HG03442 (cell line): Measurements from ENCODE around the gene CTBP2.
"Not testable (repeated sequence)": the region's sequence is repeated elsewhere in the genome, so short reads cannot be mapped to it uniquely, and the experiment has no call there.

Experiments used
- ATAC-seq: cut with Tn5 transposase; IDR thresholded peaks from one replicate; pipeline ENCODE4 v1.9.1; 2021; ENCODE audit warnings: mild to moderate bottlenecking, moderate library complexity; ENCODE audit not compliant: unreplicated experiment

The CTBP2 gene

GRCh38 chr10:125089469-125089868 is 70.9 kb downstream of the CTBP2 start:
- ATAC-seq = no peak

- no peak for ATAC-seq
Measured at GRCh38 chr10:125087897-125088215, 72.5 kb downstream of the CTBP2 start.

GRCh38 chr10:125087191-125087896 is 73.0 kb downstream of the CTBP2 start:
- no peak for ATAC-seq

GRCh38 chr10:125086691-125087090 is 73.7 kb downstream of the CTBP2 start:
- ATAC-seq = no peak

- no peak for ATAC-seq
Measured at GRCh38 chr10:125085258-125086054, 74.9 kb downstream of the CTBP2 start.

GRCh38 chr10:125084614-125085257 is 75.6 kb downstream of the CTBP2 start:
- ATAC-seq = no peak

- no peak for ATAC-seq
Measured at GRCh38 chr10:125084191-125084613, 76.2 kb downstream of the CTBP2 start.

DNA sequence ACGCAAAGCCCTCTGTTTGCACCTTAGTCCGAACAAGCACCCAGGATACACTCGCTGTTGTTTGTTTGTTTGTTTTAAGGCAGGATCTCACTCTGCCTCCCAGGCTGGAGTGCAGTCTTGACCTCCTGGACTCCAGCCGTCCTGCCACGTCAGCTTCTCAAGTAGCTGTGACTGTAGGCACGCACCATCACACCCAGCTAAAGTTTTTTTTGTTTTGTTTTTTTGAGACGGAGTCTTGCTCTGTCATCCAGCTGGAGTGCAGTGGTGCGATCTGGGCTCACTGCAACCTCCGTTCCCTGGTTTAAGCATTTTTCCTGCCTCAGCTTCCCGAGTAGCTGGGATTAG is 76.8 kb downstream of the CTBP2 start:
- ATAC-seq = no peak

GRCh38 chr10:125082881-125083575 is 77.3 kb downstream of the CTBP2 start:
- no peak for ATAC-seq

DNA sequence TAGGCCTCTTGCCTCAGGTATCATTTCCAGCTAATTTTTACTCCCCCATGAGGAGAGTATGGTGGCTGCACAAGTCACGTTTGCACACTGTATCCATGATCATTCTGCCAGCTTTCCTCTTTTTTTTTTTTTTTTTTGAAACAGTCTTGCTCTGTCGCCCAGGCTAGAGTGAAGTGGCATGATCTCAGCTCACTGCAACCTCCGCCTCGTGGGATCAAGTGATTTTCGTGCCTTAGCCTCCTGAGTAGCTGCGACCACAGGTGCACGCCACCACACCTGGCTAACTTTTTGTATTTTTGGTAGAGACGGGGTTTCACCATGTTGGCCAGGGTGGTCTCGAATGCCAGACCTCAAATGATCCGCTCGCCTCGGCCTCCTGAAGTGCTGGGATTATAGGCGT is 77.9 kb downstream of the CTBP2 start:
- not testable (repeated sequence) for ATAC-seq

DNA sequence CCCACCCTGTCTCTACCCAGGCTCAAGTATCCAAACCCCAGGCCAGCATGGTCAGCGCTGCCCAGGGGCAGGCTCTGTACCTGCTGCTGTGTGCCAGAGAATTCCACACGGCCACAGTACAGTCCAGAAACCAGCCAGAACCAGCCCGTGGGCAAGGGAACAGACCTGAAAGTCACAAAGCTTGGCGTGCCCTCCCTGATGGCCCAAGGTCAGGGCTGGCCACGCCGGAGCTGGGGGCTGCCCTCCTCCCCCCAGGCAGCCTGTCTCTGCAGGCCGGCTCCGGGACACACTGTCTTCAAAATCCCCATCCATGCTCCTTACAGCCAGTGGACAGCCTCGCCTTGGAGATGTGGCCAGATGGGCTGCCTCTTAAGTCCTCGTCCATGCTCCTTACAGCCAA is 78.4 kb downstream of the CTBP2 start:
- no peak for ATAC-seq

GRCh38 chr10:125080984-125081383 is 79.4 kb downstream of the CTBP2 start:
- ATAC-seq = no peak

- no peak for ATAC-seq
Measured at GRCh38 chr10:125080296-125080695, 80.1 kb downstream of the CTBP2 start.

DNA sequence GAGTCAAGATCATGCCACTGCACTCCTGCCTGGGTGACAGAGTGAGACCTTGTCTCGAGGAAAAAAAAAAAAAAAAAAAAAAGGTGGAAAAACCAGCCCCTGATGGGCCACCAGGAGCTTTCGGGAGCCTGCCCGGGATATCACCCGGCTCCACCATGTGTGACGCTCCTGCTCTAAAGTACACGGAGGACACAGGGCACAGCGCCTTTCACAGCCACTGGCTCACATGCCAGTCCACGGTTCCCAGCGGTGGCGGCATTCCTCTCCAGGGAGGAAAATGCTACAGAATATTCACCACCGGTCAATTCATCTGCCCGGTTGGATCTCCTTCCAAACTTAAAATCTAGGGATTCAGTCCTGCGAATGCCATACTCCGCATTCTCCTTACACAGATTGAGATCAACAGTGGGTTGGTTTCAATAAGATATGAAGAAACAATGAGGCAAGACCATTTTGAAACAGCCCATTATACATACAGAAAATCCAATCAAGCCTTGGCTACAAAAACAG is 81.2 kb downstream of the CTBP2 start:
- no peak for ATAC-seq

DNA sequence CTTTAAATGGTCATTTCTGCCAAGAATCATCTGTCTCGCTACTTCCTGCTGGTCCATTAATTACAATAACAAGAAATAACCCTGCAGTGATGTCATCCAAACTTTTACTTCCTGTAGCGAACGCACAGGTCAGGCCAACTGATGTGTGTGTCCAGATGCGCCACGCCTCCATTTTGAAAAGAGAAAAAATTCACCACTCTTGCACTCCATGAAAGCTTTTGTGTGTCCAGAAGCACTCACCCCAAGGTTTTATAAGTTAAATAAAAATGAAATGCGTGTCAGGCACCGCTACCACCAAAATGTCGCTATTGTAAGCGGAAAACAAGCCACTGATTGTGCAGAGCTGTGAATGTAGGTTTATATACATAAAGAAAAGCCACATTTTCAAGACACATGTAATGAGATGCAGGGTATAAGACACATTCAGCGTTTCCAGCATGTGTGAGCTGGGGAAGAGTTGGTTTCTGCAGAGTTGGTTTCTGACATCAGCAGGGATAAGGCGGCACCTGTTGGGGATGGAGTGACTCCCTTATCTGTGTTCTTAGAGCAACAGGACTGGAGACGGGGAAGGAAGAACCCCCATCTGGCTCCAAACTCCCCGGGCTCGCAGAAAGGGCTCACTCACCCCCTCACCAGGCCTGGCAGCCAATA is 83.3 kb downstream of the CTBP2 start:
- no peak for ATAC-seq

DNA sequence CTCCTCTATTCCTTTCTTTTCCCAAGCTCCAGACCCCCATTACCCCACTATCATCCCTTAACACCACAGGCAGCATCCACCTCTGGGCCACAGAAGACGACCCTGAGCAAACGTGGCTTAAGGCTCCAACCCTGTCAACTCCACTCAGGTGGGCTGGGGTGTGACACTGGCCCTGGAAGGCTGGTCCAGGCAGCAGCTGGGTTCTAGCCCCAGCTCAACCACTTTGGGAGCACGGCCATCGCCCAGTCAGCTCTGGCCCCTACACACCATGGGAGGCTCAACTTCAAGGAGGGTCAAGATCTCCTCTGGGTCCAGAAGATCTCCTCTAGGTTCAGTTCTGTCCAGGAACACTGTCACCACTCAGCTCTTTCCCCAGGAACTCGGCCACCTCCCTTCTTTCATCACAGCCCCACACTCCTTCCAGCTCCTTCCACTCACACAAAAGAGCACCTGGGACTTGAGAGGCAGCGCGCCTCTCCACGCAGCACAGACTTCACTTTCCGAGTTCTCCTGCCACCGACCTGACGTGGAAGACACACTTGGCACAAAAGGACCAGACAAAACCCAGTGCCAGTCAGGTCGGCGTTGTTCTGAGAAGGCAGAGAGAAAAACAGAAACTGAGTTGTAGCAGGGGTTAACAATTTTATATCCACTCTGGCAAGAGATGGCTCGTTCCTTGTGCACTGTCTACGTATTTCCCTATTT is 84.1 kb downstream of the CTBP2 start:
- ATAC-seq = no peak

DNA sequence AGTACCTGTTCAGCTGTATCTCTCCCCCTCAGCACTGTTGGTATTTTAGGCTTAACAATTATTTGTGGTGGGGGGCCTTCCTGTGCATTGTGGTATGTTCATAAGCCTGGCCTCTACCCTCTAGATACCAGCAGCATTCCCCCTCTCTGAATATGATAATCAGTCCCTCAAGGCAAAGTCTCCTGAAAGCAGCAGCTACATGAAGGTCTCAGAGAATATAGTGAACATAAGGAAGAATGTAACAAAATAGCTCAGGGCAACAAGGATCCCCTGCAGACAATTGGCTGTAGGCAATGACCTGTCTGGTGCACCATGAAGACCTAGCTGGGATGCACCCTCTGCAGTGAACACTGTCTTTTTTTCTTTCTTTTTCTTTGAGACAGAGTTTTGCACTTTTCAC is 86.4 kb downstream of the CTBP2 start:
- ATAC-seq = no peak

GRCh38 chr10:125072794-125073193 is 87.6 kb downstream of the CTBP2 start:
- no peak for ATAC-seq

DNA sequence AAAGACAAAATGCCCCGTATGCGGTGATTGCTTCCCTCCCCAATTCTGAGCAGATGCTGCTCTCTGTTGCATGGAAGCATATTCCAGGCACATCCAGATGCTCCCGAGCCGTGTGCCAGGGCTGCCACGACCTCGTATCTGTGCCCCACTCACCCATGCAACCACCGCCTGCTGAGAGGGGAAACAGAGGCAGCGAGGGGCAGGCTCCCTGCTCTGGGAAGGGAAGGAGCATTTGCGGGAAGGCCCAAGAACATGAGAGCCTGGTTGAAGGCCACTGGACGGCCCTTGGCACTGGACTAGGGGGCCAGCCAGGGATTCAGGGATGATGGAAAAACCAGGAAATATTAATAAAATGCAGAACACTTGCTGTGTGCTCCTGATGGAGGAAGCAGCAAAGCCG is 89.4 kb downstream of the CTBP2 start:
- ATAC-seq = no peak

DNA sequence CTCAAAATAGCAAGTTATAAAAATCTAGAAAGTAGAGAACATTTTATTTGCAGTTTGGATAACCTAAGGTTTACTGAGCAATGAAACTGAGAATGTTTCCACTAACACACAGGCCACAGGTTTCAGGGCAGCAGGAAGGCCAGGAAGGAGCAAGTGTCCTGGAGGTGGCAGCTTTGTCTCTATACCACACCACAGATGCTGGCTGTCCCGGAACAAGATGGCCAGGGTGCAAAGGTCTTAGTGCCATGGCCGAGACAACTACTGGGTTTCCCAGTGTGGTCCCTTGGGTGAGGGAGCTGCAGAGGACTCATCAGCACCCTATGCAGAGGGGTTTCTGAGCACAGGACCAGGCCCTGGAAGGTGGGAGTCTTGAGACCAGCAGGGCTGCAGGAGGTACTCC is 92.0 kb downstream of the CTBP2 start:
- ATAC-seq = no peak
